ENCODE data around the gene ZNF784.

- TF ChIP-seq CTCF (conservative IDR thresholded peaks at IDR 0.05; ENCODE audit: low read depth, low read length) (no peak), CHD1 (IDR thresholded peaks at IDR 0.05; ENCODE audit: low read depth, low read length) (no peak), CEBPB (IDR thresholded peaks at IDR 0.05; ENCODE audit: low read depth, low read length) (no peak), NFE2L2 (IDR thresholded peaks at IDR 0.05; ENCODE audit: low read depth, low read length) (no peak), POLR2A (IDR thresholded peaks at IDR 0.05; ENCODE audit: low read depth, low read length) (no peak), RAD21 (IDR thresholded peaks at IDR 0.05; ENCODE audit: low read length) (no peak), MXI1 (IDR thresholded peaks at IDR 0.05; ENCODE audit: borderline replicate concordance, low read depth, low read length) (no peak), ELK1 (IDR thresholded peaks at IDR 0.05; ENCODE audit: borderline replicate concordance, low read depth, low read length) (no peak)
- TF ChIP-seq, protein P1, sequence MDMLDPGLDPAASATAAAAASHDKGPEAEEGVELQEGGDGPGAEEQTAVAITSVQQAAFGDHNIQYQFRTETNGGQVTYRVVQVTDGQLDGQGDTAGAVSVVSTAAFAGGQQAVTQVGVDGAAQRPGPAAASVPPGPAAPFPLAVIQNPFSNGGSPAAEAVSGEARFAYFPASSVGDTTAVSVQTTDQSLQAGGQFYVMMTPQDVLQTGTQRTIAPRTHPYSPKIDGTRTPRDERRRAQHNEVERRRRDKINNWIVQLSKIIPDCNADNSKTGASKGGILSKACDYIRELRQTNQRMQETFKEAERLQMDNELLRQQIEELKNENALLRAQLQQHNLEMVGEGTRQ (IDR thresholded peaks at IDR 0.05; ENCODE audit: low read depth, low read length) = no peak
Measured at GRCh38 chr19:55663846-55664536, 39.6 kb upstream of the ZNF784 start.

Measured in IMR-90 (cell line).